ENCODE results near the gene SORCS1. TPM values are rescaled to one million over a fixed set of nuclear protein-coding genes. Genes with fewer than 3 reads are reported as not detected.

Gene SORCS1
- total RNA-seq, 1 donor from 2014 or later = 0.99 TPM

GRCh38 chr10:106819490-106819889 is 345.0 kb downstream of the SORCS1 start:
- no peak for DNase-seq (ENCODE audit: low spot score)

GRCh38 chr10:106816318-106817085 is 348.0 kb downstream of the SORCS1 start:
- DNase-seq (ENCODE audit: low spot score) = no peak

- DNase-seq (ENCODE audit: low spot score) = no peak
These were observed 349.0 kb downstream of the SORCS1 start for GRCh38 chr10:106815427-106816043.

- DNase-seq (ENCODE audit: low spot score) = no peak
These were observed 359.4 kb downstream of the SORCS1 start for GRCh38 chr10:106804992-106805582.

GRCh38 chr10:106802949-106803348 is 361.6 kb downstream of the SORCS1 start:
- DNase-seq (ENCODE audit: low spot score) = no peak

GRCh38 chr10:106799776-106800175 is 364.7 kb downstream of the SORCS1 start:
- no peak for DNase-seq (ENCODE audit: low spot score)

- no peak for DNase-seq (ENCODE audit: low spot score)
These were observed 368.9 kb downstream of the SORCS1 start for GRCh38 chr10:106795619-106796018.

- DNase-seq (ENCODE audit: low spot score) = no peak
These were observed 370.9 kb downstream of the SORCS1 start for GRCh38 chr10:106793617-106794016.

GRCh38 chr10:106789623-106790022 is 374.9 kb downstream of the SORCS1 start:
- no peak for DNase-seq (ENCODE audit: low spot score)

- DNase-seq (ENCODE audit: low spot score) = no peak
These were observed 375.5 kb downstream of the SORCS1 start for GRCh38 chr10:106788982-106789381.

GRCh38 chr10:106785528-106785927 is 379.0 kb downstream of the SORCS1 start:
- DNase-seq (ENCODE audit: low spot score) = no peak

- no peak for DNase-seq (ENCODE audit: low spot score)
These were observed 383.9 kb downstream of the SORCS1 start for GRCh38 chr10:106780632-106781031.

- no peak for DNase-seq (ENCODE audit: low spot score)
These were observed 386.7 kb downstream of the SORCS1 start for GRCh38 chr10:106777841-106778240.

GRCh38 chr10:106775127-106775526 is 389.4 kb downstream of the SORCS1 start:
- DNase-seq (ENCODE audit: low spot score) = no peak

- no peak for DNase-seq (ENCODE audit: low spot score)
These were observed 391.5 kb downstream of the SORCS1 start for GRCh38 chr10:106772957-106773356.

- no peak for DNase-seq (ENCODE audit: low spot score)
These were observed 393.4 kb downstream of the SORCS1 start for GRCh38 chr10:106771154-106771553.

GRCh38 chr10:106768204-106768603 is 396.3 kb downstream of the SORCS1 start:
- DNase-seq (ENCODE audit: low spot score) = no peak

- DNase-seq (ENCODE audit: low spot score) = no peak
These were observed 398.6 kb downstream of the SORCS1 start for GRCh38 chr10:106765928-106766327.

GRCh38 chr10:106765241-106765754 is 399.2 kb downstream of the SORCS1 start:
- DNase-seq (ENCODE audit: low spot score) = no peak

- DNase-seq (ENCODE audit: low spot score) = no peak
These were observed 400.1 kb downstream of the SORCS1 start for GRCh38 chr10:106764360-106764759.

- DNase-seq (ENCODE audit: low spot score) = no peak
These were observed 402.6 kb downstream of the SORCS1 start for GRCh38 chr10:106761906-106762305.

- DNase-seq (ENCODE audit: low spot score) = no peak
These were observed 407.0 kb downstream of the SORCS1 start for GRCh38 chr10:106757521-106757920.

GRCh38 chr10:106751091-106751490 is 413.4 kb downstream of the SORCS1 start:
- DNase-seq (ENCODE audit: low spot score) = no peak
